Measurements from ENCODE around the gene TSPEAR.

TSPEAR gene

GRCh38 chr21:44729336-44730027 lies 18.1 kb upstream of the TSPEAR start:
- Histone ChIP-seq H3K4me1 (ENCODE audit: control insufficient read depth, insufficient read depth, low read length) (peaks cover 12% of the 10 kb centered on the region; the same call in 1 of the 2 replicates), H3K4me3 (ENCODE audit: low read depth, low read length) (no peak overlapping the region), H3K9ac (ENCODE audit: low read length) (no peak overlapping the region), H3K27ac (ENCODE audit: low read depth, low read length) (no peak overlapping the region), H3K36me3 (ENCODE audit: control insufficient read depth, insufficient read depth, low read length) (no peaks in the 10 kb centered on the region), H3K27me3 (ENCODE audit: control insufficient read depth, insufficient read depth, low read length) (peaks cover 4% of the 10 kb centered on the region), H3K9me3 (ENCODE audit: control insufficient read depth, insufficient read depth, low read depth, low read length) (no peaks in the 10 kb centered on the region; the same call in 1 of the 2 replicates)

DNA sequence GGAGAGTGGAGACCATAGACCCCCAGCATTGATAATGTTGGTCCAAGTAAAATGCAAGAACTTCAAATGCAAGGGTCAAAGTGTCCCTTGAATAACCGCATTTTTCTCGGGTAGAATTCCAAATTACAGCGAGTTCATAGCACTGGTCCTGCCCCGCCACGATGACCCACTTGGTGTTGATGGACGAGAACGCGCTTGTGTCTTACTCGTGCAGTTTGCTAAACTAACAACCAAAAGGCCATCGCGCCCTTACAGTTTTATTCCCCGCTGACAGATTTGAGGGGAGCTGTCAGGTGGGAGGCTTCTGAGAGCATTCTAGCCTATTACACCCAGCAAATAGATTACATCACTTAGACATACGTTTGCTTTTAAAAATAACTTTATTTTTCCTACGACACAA lies 17.3 kb upstream of the TSPEAR start:
- no peaks in the 10 kb centered on the region for H3K36me3 ChIP-seq (ENCODE audit: control insufficient read depth, insufficient read depth, low read length)
- no peak overlapping the region for H3K27ac ChIP-seq (ENCODE audit: low read depth, low read length)
- no peak overlapping the region for H3K9ac ChIP-seq (ENCODE audit: low read length)
- H3K4me1 ChIP-seq (ENCODE audit: control insufficient read depth, insufficient read depth, low read length) = peaks cover 15% of the 10 kb centered on the region
- no peaks in the 10 kb centered on the region; the same call in 1 of the 2 replicates for H3K9me3 ChIP-seq (ENCODE audit: control insufficient read depth, insufficient read depth, low read depth, low read length)
- no peak overlapping the region for H3K4me3 ChIP-seq (ENCODE audit: low read depth, low read length)
- H3K27me3 ChIP-seq (ENCODE audit: control insufficient read depth, insufficient read depth, low read length) = peaks cover 11% of the 10 kb centered on the region

- peaks cover 20% of the 10 kb centered on the region for H3K27me3 ChIP-seq (ENCODE audit: control insufficient read depth, insufficient read depth, low read length)
- no peaks in the 10 kb centered on the region for H3K36me3 ChIP-seq (ENCODE audit: control insufficient read depth, insufficient read depth, low read length)
- H3K9ac ChIP-seq (ENCODE audit: low read length) = no peak overlapping the region
- no peak overlapping the region for H3K4me3 ChIP-seq (ENCODE audit: low read depth, low read length)
- no peak overlapping the region for H3K27ac ChIP-seq (ENCODE audit: low read depth, low read length)
- peaks cover 24% of the 10 kb centered on the region for H3K4me1 ChIP-seq (ENCODE audit: control insufficient read depth, insufficient read depth, low read length)
- H3K9me3 ChIP-seq (ENCODE audit: control insufficient read depth, insufficient read depth, low read depth, low read length) = no peaks in the 10 kb centered on the region; the same call in 1 of the 2 replicates
These were observed 16.4 kb upstream of the TSPEAR start for GRCh38 chr21:44727757-44728156.

GRCh38 chr21:44727321-44727720 lies 15.9 kb upstream of the TSPEAR start:
- Histone ChIP-seq H3K36me3 (ENCODE audit: control insufficient read depth, insufficient read depth, low read length) (no peaks in the 10 kb centered on the region), H3K27ac (ENCODE audit: low read depth, low read length) (no peak overlapping the region), H3K9ac (ENCODE audit: low read length) (no peak overlapping the region), H3K4me3 (ENCODE audit: low read depth, low read length) (no peak overlapping the region), H3K27me3 (ENCODE audit: control insufficient read depth, insufficient read depth, low read length) (peaks cover 22% of the 10 kb centered on the region), H3K4me1 (ENCODE audit: control insufficient read depth, insufficient read depth, low read length) (peaks cover 28% of the 10 kb centered on the region), H3K9me3 (ENCODE audit: control insufficient read depth, insufficient read depth, low read depth, low read length) (no peaks in the 10 kb centered on the region; the same call in 1 of the 2 replicates)

DNA sequence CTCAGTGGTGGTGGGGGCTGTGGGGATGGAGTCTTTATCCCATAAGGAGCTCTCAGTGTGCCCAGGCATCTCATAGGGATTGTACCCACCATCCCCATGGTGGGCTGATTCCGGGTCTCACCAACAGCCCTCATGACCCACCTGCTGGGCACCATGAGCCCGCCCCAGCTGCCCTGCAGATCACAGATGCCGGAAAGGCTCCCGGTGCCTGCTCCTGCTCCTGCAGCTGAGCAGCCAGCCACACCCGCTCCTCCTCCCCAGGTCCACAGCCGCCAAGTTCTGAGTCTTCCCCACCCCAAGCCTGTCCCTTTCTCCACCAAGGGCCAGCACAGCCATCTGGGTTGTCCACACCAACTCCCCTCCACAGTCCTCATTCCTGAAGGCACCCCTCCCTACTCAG lies 15.5 kb upstream of the TSPEAR start:
- H3K9me3 ChIP-seq (ENCODE audit: control insufficient read depth, insufficient read depth, low read depth, low read length) = no peaks in the 10 kb centered on the region; the same call in 1 of the 2 replicates
- H3K4me3 ChIP-seq (ENCODE audit: low read depth, low read length) = no peak overlapping the region
- H3K4me1 ChIP-seq (ENCODE audit: control insufficient read depth, insufficient read depth, low read length) = peaks cover 28% of the 10 kb centered on the region
- H3K36me3 ChIP-seq (ENCODE audit: control insufficient read depth, insufficient read depth, low read length) = no peaks in the 10 kb centered on the region
- no peak overlapping the region for H3K9ac ChIP-seq (ENCODE audit: low read length)
- no peak overlapping the region for H3K27ac ChIP-seq (ENCODE audit: low read depth, low read length)
- H3K27me3 ChIP-seq (ENCODE audit: control insufficient read depth, insufficient read depth, low read length) = peaks cover 22% of the 10 kb centered on the region

GRCh38 chr21:44724926-44725325 lies 13.6 kb upstream of the TSPEAR start:
- no peak overlapping the region for H3K9ac ChIP-seq (ENCODE audit: low read length)
- peaks cover 22% of the 10 kb centered on the region for H3K27me3 ChIP-seq (ENCODE audit: control insufficient read depth, insufficient read depth, low read length)

DNA sequence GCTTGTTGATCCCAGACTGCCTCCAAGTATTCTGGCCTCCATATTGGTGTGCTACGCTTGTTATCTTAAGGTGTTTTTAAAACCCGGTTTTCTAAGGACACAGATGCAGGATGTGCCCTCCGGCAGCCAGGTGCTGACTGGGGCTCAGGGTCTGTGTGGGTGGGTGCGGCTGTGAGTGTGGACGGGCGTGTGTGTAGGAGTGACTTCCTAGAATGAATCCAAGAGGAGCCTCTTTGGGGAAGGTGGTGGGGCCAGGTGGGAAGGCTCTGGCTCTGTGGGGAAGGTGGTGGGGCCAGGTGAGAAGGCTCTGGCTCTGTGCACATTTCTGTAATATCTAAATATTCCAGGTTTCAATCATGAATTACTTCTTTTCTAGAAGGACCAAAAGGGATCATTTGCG lies 12.8 kb upstream of the TSPEAR start:
- H3K36me3 ChIP-seq (ENCODE audit: control insufficient read depth, insufficient read depth, low read length) = no peaks in the 10 kb centered on the region
- no peak overlapping the region for H3K9ac ChIP-seq (ENCODE audit: low read length)

More at GRCh38 chr21:44724926-44725325, 13.6 kb upstream of the TSPEAR start:
- Histone ChIP-seq H3K36me3 (ENCODE audit: control insufficient read depth, insufficient read depth, low read length) (no peaks in the 10 kb centered on the region), H3K9me3 (ENCODE audit: control insufficient read depth, insufficient read depth, low read depth, low read length) (no peaks in the 10 kb centered on the region), H3K4me3 (ENCODE audit: low read depth, low read length) (no peak overlapping the region), H3K4me1 (ENCODE audit: control insufficient read depth, insufficient read depth, low read length) (peaks cover 19% of the 10 kb centered on the region), H3K27ac (ENCODE audit: low read depth, low read length) (no peak overlapping the region)

GRCh38 chr21:44723177-44724131 lies 12.1 kb upstream of the TSPEAR start:
- H3K9me3 ChIP-seq (ENCODE audit: control insufficient read depth, insufficient read depth, low read depth, low read length) = no peaks in the 10 kb centered on the region
- H3K27me3 ChIP-seq (ENCODE audit: control insufficient read depth, insufficient read depth, low read length) = peaks cover 22% of the 10 kb centered on the region
- H3K4me1 ChIP-seq (ENCODE audit: control insufficient read depth, insufficient read depth, low read length) = peaks cover 24% of the 10 kb centered on the region
- no peak overlapping the region for H3K27ac ChIP-seq (ENCODE audit: low read depth, low read length)
- peak overlapping the region; percentile 35 for H3K9ac ChIP-seq (ENCODE audit: low read length)
- H3K36me3 ChIP-seq (ENCODE audit: control insufficient read depth, insufficient read depth, low read length) = no peaks in the 10 kb centered on the region
- peak overlapping the region; percentile 34 for H3K4me3 ChIP-seq (ENCODE audit: low read depth, low read length)

More for the DNA sequence above, 12.8 kb upstream of the TSPEAR start:
- H3K4me1 ChIP-seq (ENCODE audit: control insufficient read depth, insufficient read depth, low read length) = peaks cover 19% of the 10 kb centered on the region
- no peak overlapping the region for H3K4me3 ChIP-seq (ENCODE audit: low read depth, low read length)
- no peak overlapping the region for H3K27ac ChIP-seq (ENCODE audit: low read depth, low read length)
- peaks cover 22% of the 10 kb centered on the region for H3K27me3 ChIP-seq (ENCODE audit: control insufficient read depth, insufficient read depth, low read length)
- H3K9me3 ChIP-seq (ENCODE audit: control insufficient read depth, insufficient read depth, low read depth, low read length) = no peaks in the 10 kb centered on the region

GRCh38 chr21:44722731-44723130 lies 11.4 kb upstream of the TSPEAR start:
- Histone ChIP-seq H3K4me3 (ENCODE audit: low read depth, low read length) (peak overlapping the region; percentile 34; the same call in 1 of the 2 replicates), H3K9me3 (ENCODE audit: control insufficient read depth, insufficient read depth, low read depth, low read length) (no peaks in the 10 kb centered on the region), H3K9ac (ENCODE audit: low read length) (no peak overlapping the region), H3K27me3 (ENCODE audit: control insufficient read depth, insufficient read depth, low read length) (peaks cover 22% of the 10 kb centered on the region), H3K27ac (ENCODE audit: low read depth, low read length) (no peak overlapping the region), H3K36me3 (ENCODE audit: control insufficient read depth, insufficient read depth, low read length) (no peaks in the 10 kb centered on the region), H3K4me1 (ENCODE audit: control insufficient read depth, insufficient read depth, low read length) (peaks cover 30% of the 10 kb centered on the region)

DNA sequence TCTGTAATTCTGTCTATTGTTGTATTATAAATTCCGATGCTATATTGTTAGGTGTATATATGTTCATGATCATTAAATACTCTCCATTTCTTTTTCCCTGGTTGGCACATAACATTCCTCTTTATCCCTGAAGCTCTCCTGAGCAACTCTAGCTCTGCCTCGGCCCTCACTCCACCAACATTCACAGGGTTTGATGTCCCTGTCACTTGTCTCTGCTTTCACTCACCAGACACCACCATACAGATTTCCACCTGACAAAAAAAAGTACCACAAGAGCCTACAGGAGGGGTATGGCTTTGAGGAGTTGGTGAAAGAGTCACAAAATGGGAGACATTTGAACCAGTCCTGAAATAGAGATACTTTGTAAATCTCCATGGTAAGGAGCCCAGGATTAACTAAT lies 8.8 kb upstream of the TSPEAR start:
- no peak overlapping the region for H3K4me3 ChIP-seq (ENCODE audit: low read depth, low read length)
- peaks cover 24% of the 10 kb centered on the region for H3K27me3 ChIP-seq (ENCODE audit: control insufficient read depth, insufficient read depth, low read length)
- H3K9me3 ChIP-seq (ENCODE audit: control insufficient read depth, insufficient read depth, low read depth, low read length) = no peaks in the 10 kb centered on the region
- no peaks in the 10 kb centered on the region for H3K36me3 ChIP-seq (ENCODE audit: control insufficient read depth, insufficient read depth, low read length)
- H3K4me1 ChIP-seq (ENCODE audit: control insufficient read depth, insufficient read depth, low read length) = peaks cover 30% of the 10 kb centered on the region
- H3K27ac ChIP-seq (ENCODE audit: low read depth, low read length) = no peak overlapping the region
- H3K9ac ChIP-seq (ENCODE audit: low read length) = no peak overlapping the region

- Histone ChIP-seq H3K4me1 (ENCODE audit: control insufficient read depth, insufficient read depth, low read length) (peaks cover 24% of the 10 kb centered on the region), H3K27ac (ENCODE audit: low read depth, low read length) (no peak overlapping the region)
These were observed 7.2 kb upstream of the TSPEAR start for GRCh38 chr21:44718571-44718970.

More at GRCh38 chr21:44718571-44718970, 7.2 kb upstream of the TSPEAR start:
- Histone ChIP-seq H3K9ac (ENCODE audit: low read length) (no peak overlapping the region), H3K9me3 (ENCODE audit: control insufficient read depth, insufficient read depth, low read depth, low read length) (no peaks in the 10 kb centered on the region), H3K27me3 (ENCODE audit: control insufficient read depth, insufficient read depth, low read length) (peaks cover 26% of the 10 kb centered on the region), H3K36me3 (ENCODE audit: control insufficient read depth, insufficient read depth, low read length) (no peaks in the 10 kb centered on the region), H3K4me3 (ENCODE audit: low read depth, low read length) (no peak overlapping the region)

Data from HUES6 (cell line).